ENCODE data around the gene ADGRE1. TPM values are rescaled to one million over a fixed set of nuclear protein-coding genes. Genes with fewer than 3 reads are reported as not detected.

ADGRE1 gene
- total RNA-seq, 2 experiments from 2014 or later, result 0.46 TPM; not detected in 1

GRCh38 chr19:6914321-6914720 lies 26.9 kb downstream of the ADGRE1 start:
- Histone ChIP-seq H3K27ac (ENCODE audit: low read depth, low read length, poor library complexity, severe bottlenecking) (no peak overlapping the region), H3K4me1 (ENCODE audit: insufficient read depth, low read length, poor library complexity, severe bottlenecking) (no peaks in the 10 kb centered on the region), H3K9me3 (ENCODE audit: low read length) (no peaks in the 10 kb centered on the region), H3K4me2 (ENCODE audit: low read length) (no peak overlapping the region), H3K36me3 (ENCODE audit: insufficient read depth, low read length) (no peaks in the 10 kb centered on the region), H4K20me1 (ENCODE audit: insufficient read depth, low read length) (no peaks in the 10 kb centered on the region), H3K9me2 (ENCODE audit: insufficient read depth, low read length) (no peaks in the 10 kb centered on the region), H2AFZ (ENCODE audit: low read length) (no peak overlapping the region), H3K79me2 (ENCODE audit: insufficient read depth, low read depth, low read length) (no peaks in the 10 kb centered on the region), H3K4me3 (ENCODE audit: low read depth, low read length, poor library complexity, severe bottlenecking) (no peak overlapping the region)
- intact Hi-C loops (cut with micrococcal nuclease; ENCODE audit: unreplicated experiment), result no loop called here
- TF ChIP-seq CTCF (conservative IDR thresholded peaks at IDR 0.05; ENCODE audit: low read length) (no peak), EZH2phosphoT487 (IDR thresholded peaks at IDR 0.05; ENCODE audit: borderline replicate concordance, low read depth, low read length) (no peak)
- no TSS peak for BruUV-seq (replicated peaks)
- DNase-seq (ENCODE audit: low spot score), result no peak
- ChIA-PET POLR2A (no interaction called here), CTCF (ENCODE audit: unreplicated experiment) (no interaction called here)

GRCh38 chr19:6916952-6917351 lies 29.6 kb downstream of the ADGRE1 start:
- Histone ChIP-seq H2AFZ (ENCODE audit: low read length) (no peak overlapping the region), H3K9me3 (ENCODE audit: low read length) (no peaks in the 10 kb centered on the region), H3K79me2 (ENCODE audit: insufficient read depth, low read depth, low read length) (no peaks in the 10 kb centered on the region), H3K4me1 (ENCODE audit: insufficient read depth, low read length, poor library complexity, severe bottlenecking) (no peaks in the 10 kb centered on the region), H3K4me3 (ENCODE audit: low read depth, low read length, poor library complexity, severe bottlenecking) (no peak overlapping the region), H3K4me2 (ENCODE audit: low read length) (no peak overlapping the region), H3K27ac (ENCODE audit: low read depth, low read length, poor library complexity, severe bottlenecking) (no peak overlapping the region), H3K9me2 (ENCODE audit: insufficient read depth, low read length) (no peaks in the 10 kb centered on the region), H3K36me3 (ENCODE audit: insufficient read depth, low read length) (no peaks in the 10 kb centered on the region), H4K20me1 (ENCODE audit: insufficient read depth, low read length) (no peaks in the 10 kb centered on the region)
- intact Hi-C loops (cut with micrococcal nuclease; ENCODE audit: unreplicated experiment), result no loop called here
- no TSS peak for BruUV-seq (replicated peaks)
- POLR2A ChIA-PET, result no interaction called here
- TF ChIP-seq EZH2phosphoT487 (IDR thresholded peaks at IDR 0.05; ENCODE audit: borderline replicate concordance, low read depth, low read length) (no peak), CTCF (conservative IDR thresholded peaks at IDR 0.05; ENCODE audit: low read length) (no peak)
- CTCF ChIA-PET (ENCODE audit: unreplicated experiment), result no interaction called here
- DNase-seq (ENCODE audit: low spot score), result no peak

- H3K36me3 ChIP-seq (ENCODE audit: insufficient read depth, low read length), result no peaks in the 10 kb centered on the region
- no peaks in the 10 kb centered on the region for H3K9me2 ChIP-seq (ENCODE audit: insufficient read depth, low read length)
- DNase-seq (ENCODE audit: low spot score), result no peak
- POLR2A ChIA-PET, result no interaction called here
- no peaks in the 10 kb centered on the region for H3K9me3 ChIP-seq (ENCODE audit: low read length)
- intact Hi-C loops (cut with micrococcal nuclease; ENCODE audit: unreplicated experiment), result no loop called here
- BruUV-seq (replicated peaks), result no TSS peak
- CTCF ChIA-PET (ENCODE audit: unreplicated experiment), result no interaction called here
- H3K4me1 ChIP-seq (ENCODE audit: insufficient read depth, low read length, poor library complexity, severe bottlenecking), result no peaks in the 10 kb centered on the region
- no peak overlapping the region for H3K4me3 ChIP-seq (ENCODE audit: low read depth, low read length, poor library complexity, severe bottlenecking)
- no peak overlapping the region for H2AFZ ChIP-seq (ENCODE audit: low read length)
- no peak for TF ChIP-seq EZH2phosphoT487 (IDR thresholded peaks at IDR 0.05; ENCODE audit: borderline replicate concordance, low read depth, low read length)
- TF ChIP-seq CTCF (conservative IDR thresholded peaks at IDR 0.05; ENCODE audit: low read length), result no peak
- H3K27ac ChIP-seq (ENCODE audit: low read depth, low read length, poor library complexity, severe bottlenecking), result no peak overlapping the region
- no peaks in the 10 kb centered on the region for H4K20me1 ChIP-seq (ENCODE audit: insufficient read depth, low read length)
- H3K79me2 ChIP-seq (ENCODE audit: insufficient read depth, low read depth, low read length), result no peaks in the 10 kb centered on the region
- H3K4me2 ChIP-seq (ENCODE audit: low read length), result no peak overlapping the region
These were observed 38.0 kb downstream of the ADGRE1 start for GRCh38 chr19:6925386-6925785.

Data from OCI-LY7 (cell line).